Gastroesophageal sphincter (tissue), 4 donors: ENCODE results near the gene PLXNA2. TPM values are rescaled to one million over a fixed set of nuclear protein-coding genes. Genes with fewer than 3 reads are reported as not detected.

Experiments
- ATAC-seq: fragments of 150-250 bp; one replicate; pipeline ENCODE4 v1.9.1; 2016; ENCODE audit warnings: mild to moderate bottlenecking, moderate library complexity
- H3K27ac ChIP-seq, 4 donors: fragments of 200-600 bp; sonication (generic) in 3 of 4; 1 replicate in 3 of 4; 2 replicates in 1 of 4; pipeline ENCODE4 v1.5.1; 2016 to 2019
- H3K27me3 ChIP-seq: fragments of 200-600 bp; sonication (generic); one replicate; pipeline ENCODE4 v1.5.1; 2019
- H3K36me3 ChIP-seq, 2 donors: fragments of 200-600 bp; sonication (generic); one replicate each; pipeline ENCODE4 v1.5.1; 2019; ENCODE audit warnings: control low read depth in 1 of 2
- H3K4me1 ChIP-seq, 3 donors: fragments of 200-600 bp; sonication (generic); 1 replicate in 2 of 3; 2 replicates in 1 of 3; pipeline ENCODE4 v1.5.1; 2016 to 2019; ENCODE audit warnings: control low read depth in 2 of 3
- H3K4me3 ChIP-seq, 2 donors: fragments of 200-600 bp; sonication (generic); one replicate each; pipeline ENCODE4 v1.5.1; 2019; ENCODE audit warnings: mild to moderate bottlenecking in 1 of 2, moderate library complexity in 1 of 2
- H3K9me3 ChIP-seq, 3 donors: fragments of 200-600 bp; sonication (generic); one replicate each; pipeline ENCODE4 v1.5.1; 2017 to 2019; ENCODE audit warnings: control low read depth in 2 of 3
- EP300 ChIP-seq: sonication (generic); formaldehyde crosslinking; IDR thresholded peaks from one replicate; pipeline ENCODE4 v1.6.1; 2017; ENCODE audit warnings: antibody characterized with exemption, mild to moderate bottlenecking
- POLR2A ChIP-seq, 2 donors: fragments of 450-650 bp; IDR thresholded peaks; one replicate each; pipeline ENCODE4 v1.6.1; 2017; ENCODE audit warnings: antibody characterized with exemption in 2 of 2, mild to moderate bottlenecking in 2 of 2, moderate library complexity in 1 of 2
- POLR2AphosphoS5 ChIP-seq: sonication (generic); formaldehyde crosslinking; IDR thresholded peaks from one replicate; pipeline ENCODE4 v1.6.1; 2017; ENCODE audit warnings: antibody characterized with exemption
- whole genome bisulfite sequencing, 2 donors: methylation state at CpG; one replicate each; pipeline ENCODE4 v1.1.5; 2018; ENCODE audit warnings: low coverage in 1 of 2; 5-methylcytosine and 5-hydroxymethylcytosine counted together
- total RNA-seq, 4 donors: library from RNA; depleted of rRNA; stranded (reverse); fragments of >200 nt; gene quantifications; one replicate each; pipeline ENCODE4 v1.1.0, GENCODE V29; 2016
- TF ChIP-seq, protein P1 (sequence below), 4 experiments: fragments of 200-600 bp in 2 of 4; fragments of 450-650 bp in 2 of 4; sonication (generic) in 1 of 4; IDR thresholded peaks; one replicate each; pipeline ENCODE4 v1.5.1; 2017 to 2019; ENCODE audit warnings: antibody characterized with exemption in 4 of 4, mild to moderate bottlenecking in 2 of 4, moderate library complexity in 2 of 4

The PLXNA2 gene
- total RNA-seq, 4 donors from 2014 or later = 12.5 to 38.3 (median 32.0) TPM

DNA sequence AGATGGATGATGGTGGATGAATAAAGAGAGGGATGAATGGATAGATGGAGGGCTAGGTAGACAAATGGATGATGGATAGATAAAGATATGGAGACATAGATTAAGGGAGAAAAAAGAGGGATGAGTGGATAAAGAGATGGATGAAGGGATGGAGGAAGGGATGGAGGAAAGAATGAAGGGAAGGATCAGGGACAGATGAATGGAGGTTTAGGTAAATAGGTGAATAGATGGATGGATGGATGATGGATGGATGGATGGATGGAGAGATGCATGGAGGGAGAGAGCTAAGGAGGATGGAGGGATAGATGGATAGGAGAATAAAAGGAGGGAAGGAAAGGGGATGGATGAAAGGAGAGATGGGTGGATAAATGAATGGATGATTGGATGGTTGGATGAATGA, 28.8 kb downstream of the PLXNA2 start:
- no peaks in the 10 kb centered on the region for H3K9me3 ChIP-seq
- no peaks in the 10 kb centered on the region for H3K27me3 ChIP-seq
- peaks cover 9 to 86% (median 31%) of the 10 kb centered on the region in 3 donors for H3K4me1 ChIP-seq
- H3K27ac ChIP-seq = no peak overlapping the region
- no peak overlapping the region for H3K4me3 ChIP-seq
- peaks cover 0 to 55% of the 10 kb centered on the region in 2 donors for H3K36me3 ChIP-seq
- TF ChIP-seq, protein P1, sequence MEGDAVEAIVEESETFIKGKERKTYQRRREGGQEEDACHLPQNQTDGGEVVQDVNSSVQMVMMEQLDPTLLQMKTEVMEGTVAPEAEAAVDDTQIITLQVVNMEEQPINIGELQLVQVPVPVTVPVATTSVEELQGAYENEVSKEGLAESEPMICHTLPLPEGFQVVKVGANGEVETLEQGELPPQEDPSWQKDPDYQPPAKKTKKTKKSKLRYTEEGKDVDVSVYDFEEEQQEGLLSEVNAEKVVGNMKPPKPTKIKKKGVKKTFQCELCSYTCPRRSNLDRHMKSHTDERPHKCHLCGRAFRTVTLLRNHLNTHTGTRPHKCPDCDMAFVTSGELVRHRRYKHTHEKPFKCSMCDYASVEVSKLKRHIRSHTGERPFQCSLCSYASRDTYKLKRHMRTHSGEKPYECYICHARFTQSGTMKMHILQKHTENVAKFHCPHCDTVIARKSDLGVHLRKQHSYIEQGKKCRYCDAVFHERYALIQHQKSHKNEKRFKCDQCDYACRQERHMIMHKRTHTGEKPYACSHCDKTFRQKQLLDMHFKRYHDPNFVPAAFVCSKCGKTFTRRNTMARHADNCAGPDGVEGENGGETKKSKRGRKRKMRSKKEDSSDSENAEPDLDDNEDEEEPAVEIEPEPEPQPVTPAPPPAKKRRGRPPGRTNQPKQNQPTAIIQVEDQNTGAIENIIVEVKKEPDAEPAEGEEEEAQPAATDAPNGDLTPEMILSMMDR (IDR thresholded peaks at IDR 0.05) = no peak
- TF ChIP-seq EP300 (no peak), POLR2A (IDR thresholded peaks at IDR 0.05) (no peak), POLR2AphosphoS5 (no peak)
- no peak for ATAC-seq

DNA sequence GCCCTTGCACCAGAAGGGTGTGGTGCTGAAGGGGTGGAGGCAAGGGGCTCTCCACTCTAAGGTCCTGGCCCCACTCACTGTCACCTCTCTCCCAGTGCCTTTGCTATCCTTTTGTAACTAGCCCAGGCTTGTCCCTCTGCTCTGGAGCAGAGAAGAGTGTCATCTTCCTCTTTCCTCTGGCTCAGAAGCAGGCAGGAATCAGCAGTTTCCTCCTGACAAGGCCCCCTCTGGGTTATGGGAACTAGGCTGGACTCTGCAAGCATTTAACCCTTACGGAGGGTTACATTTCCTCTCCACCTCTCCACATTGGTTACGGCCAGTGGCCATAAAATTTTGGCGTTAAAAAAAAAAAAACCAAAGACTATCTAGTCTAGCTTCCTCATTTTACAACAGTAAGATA, 30.4 kb downstream of the PLXNA2 start:
- TF ChIP-seq EP300 = no peak
- TF ChIP-seq, protein P1 (IDR thresholded peaks at IDR 0.05) = no peak
- TF ChIP-seq POLR2AphosphoS5 = no peak
- TF ChIP-seq POLR2A (IDR thresholded peaks at IDR 0.05) = no peak
- no peaks in the 10 kb centered on the region for H3K9me3 ChIP-seq
- ATAC-seq = peak; percentile 41
- H3K4me1 ChIP-seq = peaks cover 4 to 80% (median 19%) of the 10 kb centered on the region in 3 donors
- 77 to 86% methylated on average over 2 to 3 of the region's 3 CpGs for WGBS, 2 donors
- H3K27ac ChIP-seq = peak overlapping the region in 1 of 4 donors; percentile 42
- H3K27me3 ChIP-seq = no peaks in the 10 kb centered on the region
- peaks cover 0 to 68% of the 10 kb centered on the region in 2 donors for H3K36me3 ChIP-seq
- no peak overlapping the region for H3K4me3 ChIP-seq

DNA sequence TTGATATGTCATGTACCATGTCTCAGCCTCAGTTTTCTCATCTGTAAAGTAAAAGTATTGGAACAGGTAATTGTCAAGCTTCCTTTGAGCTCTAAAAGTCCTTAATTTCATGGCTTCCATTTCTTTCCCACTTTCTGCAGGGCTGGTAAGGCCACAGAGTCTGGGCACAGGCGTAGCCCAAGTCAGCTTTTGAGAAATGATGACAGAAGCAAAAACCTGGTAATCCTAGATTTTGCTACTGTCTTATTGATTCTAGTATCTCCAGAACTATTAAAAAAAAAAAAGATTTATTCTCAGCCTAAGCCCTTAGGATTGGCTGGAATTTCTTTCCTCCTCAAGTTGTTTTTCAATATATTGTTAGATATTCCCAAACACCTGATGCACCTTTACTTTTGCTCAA, 31.3 kb downstream of the PLXNA2 start:
- H3K27ac ChIP-seq = no peak overlapping the region
- TF ChIP-seq EP300 = no peak
- no peak for TF ChIP-seq POLR2AphosphoS5
- no peak for TF ChIP-seq POLR2A (IDR thresholded peaks at IDR 0.05)
- TF ChIP-seq, protein P1 (IDR thresholded peaks at IDR 0.05) = no peak
- peaks cover 0 to 75% of the 10 kb centered on the region in 2 donors for H3K36me3 ChIP-seq
- H3K9me3 ChIP-seq = no peaks in the 10 kb centered on the region
- ATAC-seq = no peak
- H3K4me1 ChIP-seq = peaks cover 0 to 80% (median 19%) of the 10 kb centered on the region in 3 donors
- WGBS, 2 donors = 92 to 100% methylated on average over 1 of the region's 1 CpG
- no peaks in the 10 kb centered on the region for H3K27me3 ChIP-seq
- H3K4me3 ChIP-seq = no peak overlapping the region

DNA sequence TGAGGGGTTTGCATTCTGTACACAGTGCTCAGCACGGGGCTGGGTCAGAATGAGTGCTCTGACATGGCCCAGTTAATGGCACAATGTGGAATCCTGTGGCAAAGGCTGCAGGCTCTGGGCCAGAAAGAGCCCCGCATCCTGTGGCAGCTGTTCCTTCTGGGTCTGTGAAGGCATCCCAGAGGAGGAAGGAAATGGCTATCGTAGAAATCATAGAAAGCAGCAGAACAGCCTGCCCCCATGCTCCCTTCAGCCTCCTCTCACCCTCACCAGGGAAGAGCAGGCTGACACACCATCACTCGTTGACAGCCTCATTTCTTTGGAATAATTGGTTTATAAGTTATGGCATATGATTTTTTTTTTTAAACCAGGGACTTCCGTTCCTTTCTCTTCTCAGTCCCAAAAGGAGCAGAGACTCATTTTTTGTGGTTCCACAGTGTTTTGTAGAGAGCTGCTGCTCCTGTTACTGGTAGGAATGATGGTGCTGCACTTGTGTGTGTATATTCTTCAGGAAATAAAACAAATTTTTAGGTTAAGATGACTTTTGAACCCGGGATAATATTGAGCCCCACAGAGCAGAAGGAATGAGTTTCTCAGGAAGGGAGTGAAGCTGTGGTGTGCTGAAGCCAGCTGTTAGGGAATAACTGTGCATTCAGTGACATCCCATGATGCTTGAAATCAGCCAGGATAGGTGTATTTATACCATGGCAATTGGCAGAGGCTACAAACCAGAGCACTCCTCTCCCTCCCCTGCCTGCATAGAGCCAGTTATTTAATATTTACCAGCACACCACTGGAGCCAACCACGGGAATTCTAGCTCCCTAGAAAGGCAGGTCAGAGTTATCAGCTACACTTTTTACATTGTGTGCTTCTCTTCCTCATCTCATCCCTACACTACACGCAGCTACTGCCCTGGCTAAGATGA, 32.0 kb downstream of the PLXNA2 start:
- H3K27me3 ChIP-seq = no peaks in the 10 kb centered on the region
- peaks cover 0 to 75% of the 10 kb centered on the region in 2 donors for H3K36me3 ChIP-seq
- H3K27ac ChIP-seq = peak overlapping the region in 1 of 4 donors; percentile 33
- 59 to 62% methylated on average over 4 to 8 of the region's 8 CpGs for WGBS, 2 donors
- TF ChIP-seq POLR2A (IDR thresholded peaks at IDR 0.05) = no peak
- TF ChIP-seq, protein P1 (IDR thresholded peaks at IDR 0.05) = no peak
- no peak for TF ChIP-seq POLR2AphosphoS5
- no peak for TF ChIP-seq EP300
- no peaks in the 10 kb centered on the region for H3K9me3 ChIP-seq
- no peak overlapping the region for H3K4me3 ChIP-seq
- no peak for ATAC-seq
- peaks cover 0 to 80% (median 19%) of the 10 kb centered on the region in 3 donors for H3K4me1 ChIP-seq
